Measurements from ENCODE around the gene KCTD5.

The KCTD5 gene

GRCh38 chr16:2697401-2697948 is 15.2 kb downstream of the KCTD5 start:
- no peak for DNase-seq (ENCODE audit: low read depth in 2 of 2)

DNA sequence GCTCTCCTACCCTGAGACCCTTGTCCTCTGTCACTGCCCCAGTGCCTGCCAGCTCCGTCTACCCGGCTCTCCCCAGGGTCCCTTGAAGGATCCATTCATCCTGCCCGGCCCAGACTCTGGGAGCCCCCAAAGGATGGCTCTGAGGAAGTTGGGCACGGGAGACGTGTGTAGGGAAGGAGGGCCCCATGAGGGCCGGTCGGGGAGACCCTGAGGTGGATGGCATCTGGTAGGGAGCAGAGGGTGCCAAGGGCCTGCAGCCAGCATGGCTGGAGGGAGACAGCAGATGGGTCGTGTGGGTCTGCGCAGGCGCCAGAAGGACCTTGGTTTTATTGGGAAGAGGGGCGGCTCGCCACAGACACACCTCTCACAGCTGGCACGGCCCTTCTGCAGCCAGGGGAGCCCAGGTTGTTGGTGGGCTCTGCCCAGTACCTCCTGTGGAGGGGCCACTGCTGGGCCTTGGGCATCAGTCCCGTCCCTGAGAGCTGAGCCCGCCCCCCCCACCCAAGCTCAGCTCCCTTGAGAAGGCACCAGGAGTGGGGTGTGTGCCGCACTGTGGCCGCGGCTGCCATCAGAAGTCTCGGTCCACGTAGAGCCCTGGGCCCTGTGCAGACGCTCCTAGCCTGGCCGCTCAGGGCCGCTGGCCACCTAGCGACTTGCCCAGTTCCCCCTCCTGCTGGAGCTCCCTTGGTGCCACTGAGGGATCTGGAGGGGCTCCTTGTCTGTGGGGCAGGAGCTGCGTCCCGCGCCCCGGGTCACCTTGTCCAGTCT is 16.0 kb downstream of the KCTD5 start:
- DNase-seq (ENCODE audit: low read depth in 2 of 2): no peak

DNA sequence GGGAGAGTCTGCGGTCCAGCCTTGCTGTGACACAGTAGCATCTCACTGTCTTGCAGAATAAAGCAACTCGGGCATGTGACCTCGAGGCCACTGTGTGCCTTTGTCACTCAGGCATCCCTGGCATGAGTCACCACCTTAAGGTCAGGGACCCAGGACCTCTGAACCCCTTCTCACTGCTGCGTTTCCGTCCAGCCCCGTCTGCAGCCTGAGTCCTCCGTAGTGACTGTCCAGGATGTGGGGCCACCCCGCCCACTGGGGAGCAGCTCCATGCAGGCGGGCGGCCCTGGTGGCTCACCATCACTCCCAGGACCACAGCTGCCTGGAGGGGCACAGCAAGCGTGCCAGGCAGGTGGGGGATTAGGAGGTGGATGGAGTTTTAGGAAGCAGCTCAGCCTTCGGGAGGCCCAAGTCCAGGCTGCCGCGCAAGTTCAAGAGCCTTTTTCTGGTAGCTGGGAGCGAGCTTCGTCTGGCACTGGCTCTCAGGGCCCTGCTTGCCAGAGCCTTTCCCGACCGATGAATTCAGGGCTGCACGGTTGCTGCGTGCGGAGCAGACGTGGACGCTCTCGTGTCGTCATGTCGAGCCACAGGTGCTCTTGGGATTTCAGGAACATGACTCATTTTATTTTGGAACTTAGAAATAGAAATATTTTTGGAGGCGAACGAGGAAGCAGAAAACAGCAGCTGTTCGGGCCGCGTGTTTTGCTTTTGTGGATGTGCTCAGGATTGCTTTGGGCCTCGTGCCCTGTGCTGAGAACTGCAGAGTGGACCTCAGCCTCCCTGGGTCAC is 16.8 kb downstream of the KCTD5 start:
- no peak for DNase-seq (ENCODE audit: low read depth in 2 of 2)

DNA sequence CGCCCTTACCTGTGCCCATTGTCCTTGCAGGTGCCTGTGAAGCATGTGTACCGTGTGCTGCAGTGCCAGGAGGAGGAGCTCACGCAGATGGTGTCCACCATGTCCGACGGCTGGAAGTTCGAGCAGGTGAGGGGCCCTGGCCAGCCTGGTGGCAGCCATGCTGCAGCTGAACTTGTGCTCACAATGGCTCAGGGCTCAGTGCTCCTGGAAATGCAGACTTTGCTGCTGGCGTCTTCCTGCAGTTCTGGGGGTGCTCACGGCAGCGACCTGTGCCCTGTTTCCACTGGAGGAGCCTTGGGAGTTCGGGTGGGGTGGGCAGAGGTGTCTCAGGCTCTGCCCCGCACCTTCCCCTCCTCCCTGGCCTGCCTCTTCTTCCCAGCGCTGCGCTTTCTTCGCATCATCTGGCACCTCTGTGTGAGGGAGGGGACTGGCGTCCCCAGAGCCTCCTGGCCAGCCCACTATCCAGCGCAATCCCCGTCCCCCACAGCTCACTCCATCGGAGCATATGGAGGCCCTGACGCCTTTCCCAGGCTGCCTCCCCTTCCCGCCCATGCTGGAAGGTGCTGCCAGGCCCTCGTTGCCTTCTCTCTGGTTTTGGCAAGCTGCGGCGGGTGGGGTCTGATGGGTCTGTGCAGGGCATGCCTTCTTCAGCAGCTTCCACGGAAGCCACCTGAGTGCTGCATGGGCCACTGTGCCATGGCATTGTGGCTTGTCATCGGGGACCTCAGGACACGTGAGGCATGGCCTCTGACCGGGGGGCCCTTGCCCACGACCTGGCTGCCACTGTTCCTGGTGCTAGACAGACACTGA is 17.7 kb downstream of the KCTD5 start:
- no peak for DNase-seq (ENCODE audit: low read depth in 2 of 2)

- DNase-seq (ENCODE audit: low read depth in 2 of 2): no peak
Measured at GRCh38 chr16:2700786-2701185, 18.5 kb downstream of the KCTD5 start.

- DNase-seq (ENCODE audit: low read depth in 2 of 2): no peak
Measured at GRCh38 chr16:2701272-2701671, 18.9 kb downstream of the KCTD5 start.

DNA sequence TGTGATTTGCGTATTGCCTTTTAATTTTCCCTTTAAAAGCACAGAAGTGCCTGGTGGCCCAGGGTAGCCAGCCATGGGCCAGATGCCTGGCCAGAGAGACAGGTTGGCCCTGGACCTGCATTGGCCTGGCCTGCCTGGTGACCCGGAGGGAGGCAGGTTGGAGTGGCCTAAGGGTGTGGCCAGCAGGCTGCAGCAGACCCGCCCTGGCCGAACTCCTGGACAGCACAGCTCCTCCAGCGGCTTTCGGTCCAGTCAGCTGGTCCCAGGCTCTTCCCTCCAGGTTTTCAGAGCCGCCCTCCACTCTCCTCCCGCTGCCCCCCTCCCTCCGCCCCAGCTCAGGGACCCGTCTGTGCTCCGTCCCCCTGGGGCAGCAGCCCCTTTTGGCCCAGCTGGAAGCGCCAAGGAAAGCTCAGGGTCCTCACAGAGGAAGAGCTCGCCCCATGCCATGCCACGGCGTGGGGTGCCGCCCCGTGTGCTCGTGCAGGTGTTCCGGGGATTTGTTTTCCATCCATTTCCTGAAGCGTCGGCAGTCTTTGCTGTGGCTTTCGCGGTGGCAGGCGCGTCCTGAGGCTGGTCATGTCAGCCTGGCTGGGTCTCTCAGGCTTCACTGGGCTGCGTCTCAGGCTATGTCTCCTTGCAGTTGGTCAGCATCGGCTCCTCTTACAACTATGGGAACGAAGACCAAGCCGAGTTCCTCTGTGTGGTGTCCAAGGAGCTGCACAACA is 19.6 kb downstream of the KCTD5 start:
- no peak for DNase-seq (ENCODE audit: low read depth in 2 of 2)

DNA sequence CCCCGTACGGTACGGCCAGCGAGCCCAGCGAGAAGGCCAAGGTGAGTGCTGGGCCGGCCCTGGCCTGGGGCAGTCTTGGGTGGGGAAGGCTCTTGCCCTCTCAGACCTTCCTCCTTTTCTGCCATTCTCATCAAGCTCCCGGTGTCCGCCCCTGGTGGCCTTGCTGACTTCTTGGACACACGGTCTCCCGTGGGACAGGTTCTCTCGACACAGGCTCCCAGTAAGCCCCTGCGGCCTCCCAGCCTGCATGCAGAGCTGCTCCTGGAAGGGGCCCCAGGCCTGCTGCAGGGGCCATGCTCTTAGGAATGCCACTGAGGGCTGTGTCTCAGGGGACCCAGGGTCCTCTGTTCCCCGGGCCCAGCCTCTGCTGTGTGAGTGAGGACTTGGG is 20.1 kb downstream of the KCTD5 start:
- DNase-seq (ENCODE audit: low read depth in 2 of 2): no peak

DNA sequence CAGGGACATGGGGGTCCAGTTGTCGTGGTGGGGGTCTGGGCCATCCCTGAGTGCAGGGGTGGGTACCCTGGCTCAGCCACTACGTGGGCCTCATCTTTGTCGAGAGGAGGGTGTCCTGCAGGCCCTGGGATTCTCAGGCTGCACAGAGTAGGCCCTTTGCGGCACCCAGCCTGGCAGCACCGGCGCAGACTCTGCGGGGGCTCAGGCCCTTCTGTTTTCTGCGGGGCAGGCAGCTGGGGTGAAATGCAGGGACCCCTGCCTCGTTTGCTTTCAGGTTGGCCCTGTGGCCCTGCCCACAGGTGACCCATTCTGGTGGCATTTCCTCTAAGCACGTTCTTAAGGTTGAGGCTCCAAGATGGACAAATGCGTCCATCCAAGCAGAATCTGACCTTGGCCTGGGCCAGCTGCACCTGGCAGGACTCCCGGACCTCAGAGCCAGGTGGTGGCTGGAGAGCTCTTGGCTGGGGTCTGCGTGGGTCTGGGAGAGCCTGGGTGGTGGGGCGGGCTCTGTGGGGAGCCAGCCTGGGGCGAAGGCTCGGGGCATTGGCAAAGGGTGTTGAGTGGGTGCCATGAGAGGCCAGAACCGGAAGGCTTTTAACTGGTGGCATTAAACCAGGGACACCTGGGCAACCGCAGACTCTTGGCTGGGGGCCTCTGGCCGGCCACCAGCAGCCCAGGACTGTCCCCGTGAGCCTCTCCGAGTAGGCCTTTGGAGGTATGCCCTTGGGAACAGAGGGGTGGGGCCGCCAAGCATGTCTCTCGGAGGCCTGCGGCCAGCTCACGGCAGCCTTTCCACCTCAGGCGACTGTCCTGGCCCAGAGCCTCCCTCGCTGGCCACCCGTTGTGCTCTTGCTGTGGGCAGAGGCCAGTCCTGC is 20.8 kb downstream of the KCTD5 start:
- no peak for DNase-seq (ENCODE audit: low read depth in 2 of 2)

- DNase-seq (ENCODE audit: low read depth in 2 of 2): no peak
Measured at GRCh38 chr16:2704166-2704982, 22.1 kb downstream of the KCTD5 start.

GRCh38 chr16:2704983-2705275 is 22.6 kb downstream of the KCTD5 start:
- DNase-seq (ENCODE audit: low read depth in 2 of 2): no peak

GRCh38 chr16:2705351-2705750 is 23.0 kb downstream of the KCTD5 start:
- no peak for DNase-seq (ENCODE audit: low read depth in 2 of 2)

DNA sequence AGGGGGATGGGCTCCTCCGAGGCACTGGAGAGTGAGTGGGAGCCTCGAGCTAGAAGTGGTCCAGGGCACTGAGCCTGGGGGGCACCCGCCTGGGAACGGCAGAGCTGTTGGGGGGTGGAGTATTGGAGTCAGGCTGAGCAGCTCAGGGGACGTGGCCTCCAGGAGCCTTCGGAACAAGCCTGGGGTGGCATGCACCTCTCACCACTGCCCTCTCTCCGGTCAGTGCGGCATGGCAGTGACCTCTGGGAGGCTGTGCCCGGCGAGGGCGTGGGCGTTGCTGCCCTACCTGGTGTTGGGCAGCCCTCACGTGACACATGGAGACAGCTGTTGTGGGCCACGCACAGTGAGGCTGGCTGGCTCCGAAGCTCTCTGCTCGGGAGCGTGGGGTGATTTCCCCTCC is 23.8 kb downstream of the KCTD5 start:
- no peak for DNase-seq (ENCODE audit: low read depth in 2 of 2)

GRCh38 chr16:2706611-2707311 is 24.4 kb downstream of the KCTD5 start:
- DNase-seq (ENCODE audit: low read depth in 2 of 2): no peak

- no peak for DNase-seq (ENCODE audit: low read depth in 2 of 2)
Measured at GRCh38 chr16:2707368-2708289, 25.3 kb downstream of the KCTD5 start.

GRCh38 chr16:2708290-2708639 is 25.9 kb downstream of the KCTD5 start:
- no peak for DNase-seq (ENCODE audit: low read depth in 2 of 2)

- no peak for DNase-seq (ENCODE audit: low read depth in 2 of 2)
Measured at GRCh38 chr16:2708955-2709587, 26.7 kb downstream of the KCTD5 start.

DNA sequence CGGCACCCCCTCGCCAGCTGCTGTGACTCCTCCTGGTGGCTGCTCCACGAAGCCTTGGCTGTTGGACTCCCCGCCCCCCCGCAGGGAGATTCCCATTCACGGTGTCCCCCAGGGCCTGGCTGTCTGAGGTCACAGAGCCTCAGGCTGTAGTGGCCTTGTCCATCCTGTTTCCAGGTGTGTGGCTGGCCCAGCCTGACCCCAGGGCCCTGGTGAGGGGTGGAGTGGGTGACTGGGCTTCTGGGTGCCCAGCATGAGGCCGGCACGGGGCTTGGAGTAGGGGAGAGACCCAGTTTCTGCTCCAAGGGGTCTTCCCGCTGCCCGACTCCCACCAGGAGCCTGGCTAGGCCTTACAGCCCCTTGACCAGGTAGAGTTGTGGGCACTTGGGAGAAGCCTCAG is 27.3 kb downstream of the KCTD5 start:
- DNase-seq (ENCODE audit: low read depth in 2 of 2): no peak
